WTC11 (cell line): ENCODE measurements around the gene NPAS3. TPM values are rescaled to one million over a fixed set of nuclear protein-coding genes. Genes with fewer than 3 reads are reported as not detected.

ENCODE experiments used
- ATAC-seq: fragments of 200-7000 bp; cut with Tn5 transposase; 2 replicates; pipeline ENCODE4 v1.10.0; 2021; ENCODE audit warnings: mild to moderate bottlenecking, moderate library complexity
- CTCF ChIA-PET: fragments of 300-600 bp; sonication (Branson Sonifier 250); formaldehyde crosslinking; loops from one replicate; lab custom pipeline; 2021; ENCODE audit warnings: antibody characterized with exemption; lab: Charles Lee
- POLR2A ChIA-PET: fragments of 350-600 bp; sonication (Branson Sonifier 250); formaldehyde crosslinking; loops from one replicate; lab custom pipeline; 2021; ENCODE audit warnings: antibody characterized with exemption; lab: Charles Lee
- DNase-seq: peaks from one replicate; pipeline ENCODE4 v3.0.0; 2021; ENCODE audit warnings: low spot score
- H3K27ac Mint-ChIP-seq: 2 replicates; pipeline ENCODE4 v1.8.0; 2021; ENCODE audit warnings: mixed read lengths
- H3K27me3 Mint-ChIP-seq: 2 replicates; pipeline ENCODE4 v1.8.0; 2021; ENCODE audit warnings: low read depth, mild to moderate bottlenecking, moderate library complexity, mixed read lengths
- H3K36me3 Mint-ChIP-seq: 2 replicates; pipeline ENCODE4 v1.8.0; 2021; ENCODE audit warnings: mixed read lengths
- H3K4me1 Mint-ChIP-seq: 2 replicates; pipeline ENCODE4 v1.8.0; 2022; ENCODE audit warnings: mixed read lengths
- H3K4me3 Mint-ChIP-seq: 2 replicates; pipeline ENCODE4 v1.8.0; 2021; ENCODE audit warnings: mild to moderate bottlenecking, moderate library complexity, mixed read lengths
- H3K9me3 Mint-ChIP-seq: 2 replicates; pipeline ENCODE4 v1.8.0; 2021; ENCODE audit warnings: mixed read lengths
- CBFB ChIP-seq: sonication (generic); formaldehyde crosslinking; IDR thresholded peaks from 2 replicates; pipeline ENCODE4 v1.8.1; 2022; ENCODE audit warnings: mild to moderate bottlenecking, low read depth, missing genetic modification reagents
- CREM ChIP-seq: sonication (generic); formaldehyde crosslinking; IDR thresholded peaks from 2 replicates; pipeline ENCODE4 v1.8.1; 2022; ENCODE audit warnings: mild to moderate bottlenecking, missing genetic modification reagents, moderate library complexity
- FOXJ3 ChIP-seq: sonication (generic); formaldehyde crosslinking; IDR thresholded peaks from 2 replicates; pipeline ENCODE4 v1.9.0; 2021; ENCODE audit warnings: missing genetic modification reagents, mild to moderate bottlenecking, borderline replicate concordance
- GABPB1 ChIP-seq: sonication (generic); formaldehyde crosslinking; IDR thresholded peaks from 2 replicates; pipeline ENCODE4 v1.8.1; 2023; ENCODE audit warnings: mild to moderate bottlenecking, missing genetic modification reagents
- IRF2 ChIP-seq: sonication (generic); formaldehyde crosslinking; IDR thresholded peaks from 2 replicates; pipeline ENCODE4 v1.8.0; 2022; ENCODE audit warnings: low read depth, missing genetic modification reagents, borderline replicate concordance
- JUN ChIP-seq: sonication (generic); formaldehyde crosslinking; IDR thresholded peaks from 2 replicates; pipeline ENCODE4 v1.8.0; 2023; ENCODE audit warnings: mild to moderate bottlenecking, missing genetic modification reagents
- NFYB ChIP-seq: sonication (generic); formaldehyde crosslinking; conservative IDR thresholded peaks from 2 replicates; pipeline ENCODE4 v1.8.0; 2022; ENCODE audit warnings: low read depth, missing genetic modification reagents
- NR1H2 ChIP-seq: sonication (generic); formaldehyde crosslinking; IDR thresholded peaks from 2 replicates; pipeline ENCODE4 v1.9.0; 2021; ENCODE audit warnings: mild to moderate bottlenecking, moderate library complexity, missing genetic modification reagents
- NR2C2 ChIP-seq: sonication (generic); formaldehyde crosslinking; IDR thresholded peaks from 2 replicates; pipeline ENCODE4 v1.8.0; 2022; ENCODE audit warnings: mild to moderate bottlenecking, missing genetic modification reagents
- NR3C1 ChIP-seq: sonication (generic); formaldehyde crosslinking; conservative IDR thresholded peaks from 2 replicates; pipeline ENCODE4 v1.8.1; 2023; ENCODE audit warnings: low read depth, mild to moderate bottlenecking, missing genetic modification reagents
- OVOL2 ChIP-seq: fragments of 250-450 bp; sonication (Bioruptor Pico); IDR thresholded peaks from 2 replicates; pipeline ENCODE4 v1.9.0; 2021; ENCODE audit warnings: mild to moderate bottlenecking, borderline replicate concordance
- TEAD1 ChIP-seq: sonication (generic); formaldehyde crosslinking; IDR thresholded peaks from 2 replicates; pipeline ENCODE4 v1.8.0; 2022; ENCODE audit warnings: mild to moderate bottlenecking, missing genetic modification reagents
- ZNF219 ChIP-seq: sonication (generic); formaldehyde crosslinking; IDR thresholded peaks from 2 replicates; pipeline ENCODE4 v1.8.0; 2023; ENCODE audit warnings: missing genetic modification reagents, mild to moderate bottlenecking, borderline replicate concordance
- ZNF263 ChIP-seq: sonication (generic); formaldehyde crosslinking; IDR thresholded peaks from 2 replicates; pipeline ENCODE4 v1.8.1; 2022; ENCODE audit warnings: low read depth, mild to moderate bottlenecking, moderate library complexity, missing genetic modification reagents
- ZNF396 ChIP-seq: fragments of 250-450 bp; sonication (Bioruptor Pico); IDR thresholded peaks from 2 replicates; pipeline ENCODE4 v1.8.0; 2021; ENCODE audit warnings: mild to moderate bottlenecking, moderate library complexity, borderline replicate concordance
- ZNF423 ChIP-seq: fragments of 250-450 bp; sonication (Bioruptor Pico); IDR thresholded peaks from 2 replicates; pipeline ENCODE4 v2.1.2; 2022; ENCODE audit warnings: mild to moderate bottlenecking, moderate library complexity
- total RNA-seq: library from RNA; stranded (reverse); gene quantifications from 3 replicates; pipeline ENCODE4 v1.2.3, GENCODE V29; 2021
- TF ChIP-seq, protein P1 (sequence below): fragments of 200-600 bp; IDR thresholded peaks from 2 replicates; pipeline ENCODE4 v1.8.0; 2022; ENCODE audit warnings: antibody characterized with exemption
- TF ChIP-seq, protein P2 (sequence below): sonication (generic); formaldehyde crosslinking; IDR thresholded peaks from 2 replicates; pipeline ENCODE4 v1.8.1; 2023; ENCODE audit warnings: mild to moderate bottlenecking, missing genetic modification reagents, moderate library complexity
- TF ChIP-seq, protein P3 (sequence below): sonication (generic); formaldehyde crosslinking; IDR thresholded peaks from 2 replicates; pipeline ENCODE4 v1.8.1; 2023; ENCODE audit warnings: mild to moderate bottlenecking, moderate library complexity, missing genetic modification reagents

NPAS3 gene
- total RNA-seq, 1 experiment from 2014 or later, result 3.2 TPM

DNA sequence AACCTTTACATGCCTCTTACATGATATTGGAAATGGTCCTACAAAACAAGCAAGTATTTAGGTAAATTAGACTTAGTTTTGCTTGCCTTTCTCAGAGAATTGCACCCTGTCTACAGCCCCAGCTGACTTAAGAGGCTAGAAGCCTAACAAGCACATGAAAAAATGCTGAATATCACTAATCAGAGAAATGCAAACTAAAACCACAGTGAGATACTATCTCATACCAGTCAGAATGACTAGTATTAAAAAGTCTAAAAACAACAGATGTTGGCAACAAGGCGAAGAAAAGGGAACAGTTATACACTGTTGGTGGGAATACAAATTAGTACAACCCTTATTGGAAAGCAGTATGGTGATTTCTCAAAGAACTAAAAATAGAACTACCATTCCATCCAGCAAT is 908.4 kb downstream of the NPAS3 start:
- DNase-seq, result no peak
- Mint-ChIP-seq H3K4me3 (no peak overlapping the region), H3K9me3 (no peaks in the 10 kb centered on the region), H3K36me3 (no peaks in the 10 kb centered on the region), H3K27me3 (no peaks in the 10 kb centered on the region), H3K4me1 (peaks cover 28% of the 10 kb centered on the region), H3K27ac (no peak overlapping the region)
- ChIA-PET CTCF (interaction anchor here (2.7 to 3.5 kb wide), 2 partner anchors 11 to 249 kb away, joined by 45 to 91 read pairs; no protein-coding TSS in a partner anchor), POLR2A (no interaction called here)
- TF ChIP-seq CBFB (CRISPR knock-in tag), result no peak
- TF ChIP-seq IRF2 (CRISPR knock-in tag), result no peak
- TF ChIP-seq ZNF219 (CRISPR knock-in tag), result no peak
- TF ChIP-seq NFYB (CRISPR knock-in tag), result no peak
- ATAC-seq, result no peak

DNA sequence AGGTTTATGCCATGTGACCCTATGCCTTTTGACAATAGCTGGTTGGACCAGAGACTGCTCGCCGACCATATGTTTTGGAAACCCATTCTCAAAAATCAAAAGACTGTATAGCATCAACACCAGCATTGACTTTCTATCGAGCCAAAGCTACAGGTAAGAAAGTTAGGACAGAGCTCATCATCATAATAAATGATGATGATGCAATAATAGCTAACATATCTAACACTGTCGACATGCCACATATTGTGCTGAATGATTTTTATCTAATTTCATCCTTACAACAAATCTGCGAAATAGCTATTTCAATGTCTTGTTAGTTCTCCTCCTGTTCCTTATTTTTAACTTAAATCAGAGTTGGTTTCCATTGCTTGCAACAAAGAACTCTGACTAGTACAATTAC is 909.3 kb downstream of the NPAS3 start:
- POLR2A ChIA-PET, result no interaction called here
- H3K4me1 Mint-ChIP-seq, result peaks cover 38% of the 10 kb centered on the region
- no peaks in the 10 kb centered on the region for H3K36me3 Mint-ChIP-seq
- no peaks in the 10 kb centered on the region for H3K27me3 Mint-ChIP-seq
- no peaks in the 10 kb centered on the region for H3K9me3 Mint-ChIP-seq
- H3K27ac Mint-ChIP-seq, result no peak overlapping the region
- TF ChIP-seq, protein P1, sequence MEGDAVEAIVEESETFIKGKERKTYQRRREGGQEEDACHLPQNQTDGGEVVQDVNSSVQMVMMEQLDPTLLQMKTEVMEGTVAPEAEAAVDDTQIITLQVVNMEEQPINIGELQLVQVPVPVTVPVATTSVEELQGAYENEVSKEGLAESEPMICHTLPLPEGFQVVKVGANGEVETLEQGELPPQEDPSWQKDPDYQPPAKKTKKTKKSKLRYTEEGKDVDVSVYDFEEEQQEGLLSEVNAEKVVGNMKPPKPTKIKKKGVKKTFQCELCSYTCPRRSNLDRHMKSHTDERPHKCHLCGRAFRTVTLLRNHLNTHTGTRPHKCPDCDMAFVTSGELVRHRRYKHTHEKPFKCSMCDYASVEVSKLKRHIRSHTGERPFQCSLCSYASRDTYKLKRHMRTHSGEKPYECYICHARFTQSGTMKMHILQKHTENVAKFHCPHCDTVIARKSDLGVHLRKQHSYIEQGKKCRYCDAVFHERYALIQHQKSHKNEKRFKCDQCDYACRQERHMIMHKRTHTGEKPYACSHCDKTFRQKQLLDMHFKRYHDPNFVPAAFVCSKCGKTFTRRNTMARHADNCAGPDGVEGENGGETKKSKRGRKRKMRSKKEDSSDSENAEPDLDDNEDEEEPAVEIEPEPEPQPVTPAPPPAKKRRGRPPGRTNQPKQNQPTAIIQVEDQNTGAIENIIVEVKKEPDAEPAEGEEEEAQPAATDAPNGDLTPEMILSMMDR, result no peak
- TF ChIP-seq ZNF263 (CRISPR knock-in tag) (no peak), NR2C2 (CRISPR knock-in tag) (no peak), ZNF396 (no peak), FOXJ3 (no peak), NR3C1 (CRISPR knock-in tag) (no peak), OVOL2 (CRISPR knock-in tag) (no peak), ZNF423 (CRISPR knock-in tag) (no peak), NR1H2 (CRISPR knock-in tag) (no peak), TEAD1 (CRISPR knock-in tag) (no peak), GABPB1 (CRISPR knock-in tag) (no peak), JUN (CRISPR knock-in tag) (no peak)
- TF ChIP-seq, protein P2, sequence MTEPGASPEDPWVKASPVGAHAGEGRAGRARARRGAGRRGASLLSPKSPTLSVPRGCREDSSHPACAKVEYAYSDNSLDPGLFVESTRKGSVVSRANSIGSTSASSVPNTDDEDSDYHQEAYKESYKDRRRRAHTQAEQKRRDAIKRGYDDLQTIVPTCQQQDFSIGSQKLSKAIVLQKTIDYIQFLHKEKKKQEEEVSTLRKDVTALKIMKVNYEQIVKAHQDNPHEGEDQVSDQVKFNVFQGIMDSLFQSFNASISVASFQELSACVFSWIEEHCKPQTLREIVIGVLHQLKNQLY (CRISPR knock-in tag), result no peak
- no peak overlapping the region for H3K4me3 Mint-ChIP-seq
- DNase-seq, result no peak
- CTCF ChIA-PET, result interaction anchor here (0.7 to 3.5 kb wide), 14 partner anchors 12 to 453 kb away, joined by 3 to 91 read pairs (median 8); partner anchors contain the start of gene EGLN3
- ATAC-seq, result no peak

DNA sequence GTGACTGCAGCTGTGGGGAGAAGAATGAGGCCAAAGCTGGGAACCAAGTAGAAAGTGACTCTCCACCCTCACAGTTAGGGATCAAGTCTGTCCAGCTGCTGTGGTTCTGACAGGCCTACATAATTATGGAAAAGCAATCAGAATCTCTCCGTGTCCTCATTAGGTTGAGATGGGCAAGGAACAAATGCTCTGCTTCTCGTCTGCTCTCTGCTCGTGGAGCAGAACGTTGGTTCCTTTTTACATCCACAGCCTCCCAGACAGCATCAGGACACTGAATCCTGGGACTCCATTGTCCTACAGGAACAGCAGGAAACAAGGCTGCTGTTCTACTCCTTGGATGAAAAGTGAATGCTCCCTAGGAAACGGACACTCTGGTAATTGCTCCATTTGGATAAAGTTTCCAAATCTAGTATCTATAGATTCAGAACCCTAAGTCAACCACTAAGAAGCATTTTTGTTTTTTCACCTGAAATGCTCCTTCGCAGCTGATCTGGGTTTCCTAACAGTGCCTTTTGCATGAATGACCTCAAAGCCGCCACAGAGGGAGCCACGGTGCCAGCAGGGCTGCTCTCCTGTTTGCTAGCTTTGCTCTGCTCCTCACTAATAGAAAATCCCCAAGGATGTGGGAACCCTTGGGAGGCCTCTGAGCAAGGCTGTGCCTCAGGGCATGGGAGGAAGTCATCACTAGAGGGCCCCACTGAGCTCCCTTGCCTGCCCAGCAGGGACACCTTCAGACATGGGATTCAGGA is 910.2 kb downstream of the NPAS3 start:
- TF ChIP-seq, protein P1, result peak; percentile 71
- TF ChIP-seq GABPB1 (CRISPR knock-in tag), result 0 out of 2 replicates have a peak, but pooled peaks have one; percentile 39
- TF ChIP-seq, protein P3, sequence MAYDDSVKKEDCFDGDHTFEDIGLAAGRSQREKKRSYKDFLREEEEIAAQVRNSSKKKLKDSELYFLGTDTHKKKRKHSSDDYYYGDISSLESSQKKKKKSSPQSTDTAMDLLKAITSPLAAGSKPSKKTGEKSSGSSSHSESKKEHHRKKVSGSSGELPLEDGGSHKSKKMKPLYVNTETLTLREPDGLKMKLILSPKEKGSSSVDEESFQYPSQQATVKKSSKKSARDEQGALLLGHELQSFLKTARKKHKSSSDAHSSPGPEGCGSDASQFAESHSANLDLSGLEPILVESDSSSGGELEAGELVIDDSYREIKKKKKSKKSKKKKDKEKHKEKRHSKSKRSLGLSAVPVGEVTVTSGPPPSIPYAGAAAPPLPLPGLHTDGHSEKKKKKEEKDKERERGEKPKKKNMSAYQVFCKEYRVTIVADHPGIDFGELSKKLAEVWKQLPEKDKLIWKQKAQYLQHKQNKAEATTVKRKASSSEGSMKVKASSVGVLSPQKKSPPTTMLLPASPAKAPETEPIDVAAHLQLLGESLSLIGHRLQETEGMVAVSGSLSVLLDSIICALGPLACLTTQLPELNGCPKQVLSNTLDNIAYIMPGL (CRISPR knock-in tag), result peak; percentile 66; the same call in 1 of the 2 replicates
- no peak for TF ChIP-seq OVOL2 (CRISPR knock-in tag)
- 0 out of 2 replicates have a peak, but pooled peaks have one; percentile 31 for TF ChIP-seq CREM (CRISPR knock-in tag)
- no peaks in the 10 kb centered on the region for H3K27me3 Mint-ChIP-seq
- DNase-seq (peak; percentile 90), ATAC-seq (peak; percentile 99)
- no peak overlapping the region for H3K4me3 Mint-ChIP-seq
- no peaks in the 10 kb centered on the region for H3K36me3 Mint-ChIP-seq
- H3K27ac Mint-ChIP-seq, result no peak overlapping the region
- ChIA-PET POLR2A (interaction anchor here (0.5 to 1.3 kb wide), 4 partner anchors 76 to 250 kb away, joined by 3 to 4 read pairs (median 3); no protein-coding TSS in a partner anchor), CTCF (interaction anchor here (0.5 to 3.5 kb wide), 100 partner anchors 8 to 1289 kb away, joined by 3 to 91 read pairs (median 4); partner anchors contain the start of gene EGLN3)
- H3K4me1 Mint-ChIP-seq, result peaks cover 38% of the 10 kb centered on the region
- no peaks in the 10 kb centered on the region for H3K9me3 Mint-ChIP-seq
